HUES6 (cell line): ENCODE results near the gene PWWP3B.

Experiments used
- H3K27ac ChIP-seq: 2 replicates; pipeline ENCODE4 v1.7.0; 2013; ENCODE audit warnings: low read depth, mild to moderate bottlenecking, low read length, inconsistent platforms
- H3K27me3 ChIP-seq: 2 replicates; pipeline ENCODE4 v1.6.1; 2013; ENCODE audit warnings: low read length; ENCODE audit not compliant: control insufficient read depth, insufficient read depth
- H3K36me3 ChIP-seq: 2 replicates; pipeline ENCODE4 v1.6.1; 2013; ENCODE audit warnings: low read length; ENCODE audit not compliant: control insufficient read depth, insufficient read depth
- H3K4me1 ChIP-seq: 2 replicates; pipeline ENCODE4 v1.6.1; 2013; ENCODE audit warnings: low read length; ENCODE audit not compliant: control insufficient read depth, insufficient read depth
- H3K4me3 ChIP-seq: 2 replicates; pipeline ENCODE4 v1.5.1; 2013; ENCODE audit warnings: low read depth, low read length
- H3K9ac ChIP-seq: one replicate; pipeline ENCODE4 v1.6.1; 2013; ENCODE audit warnings: mild to moderate bottlenecking, low read length
- H3K9me3 ChIP-seq: 2 replicates; pipeline ENCODE4 v1.6.1; 2013; ENCODE audit warnings: low read depth, low read length; ENCODE audit not compliant: control insufficient read depth, insufficient read depth

Gene PWWP3B

DNA sequence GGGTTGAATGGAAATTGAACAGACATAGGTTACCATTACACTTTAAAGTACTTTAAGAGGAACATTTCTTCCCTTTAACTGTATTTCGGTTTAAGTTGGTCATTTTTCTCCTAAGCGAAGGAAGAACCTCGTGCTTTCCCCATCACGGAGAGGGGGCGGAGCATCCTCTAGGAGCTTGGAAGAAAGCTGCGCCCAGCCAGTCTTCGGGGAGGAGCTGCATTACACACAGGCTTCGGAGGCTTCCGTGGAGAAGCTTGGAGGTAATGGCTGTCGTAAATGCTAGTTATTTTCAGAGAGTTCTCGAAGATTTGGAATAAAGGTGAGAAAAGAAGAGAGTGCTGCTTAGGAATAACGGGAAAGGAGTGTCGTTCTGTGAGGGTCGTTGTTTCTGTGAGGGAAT is at the start of gene PWWP3B:
Gene PWWP3B, plus strand, starts transcription at position 199 of the 400 bp plus-strand sequence. CDS start 37,128 bp downstream, outside the sequence.
- no peaks in the 10 kb centered on the region for H3K9me3 ChIP-seq
- H3K27me3 ChIP-seq: peaks cover 7% of the 10 kb centered on the region; the same call in 1 of the 2 replicates
- H3K36me3 ChIP-seq: no peaks in the 10 kb centered on the region
- H3K4me3 ChIP-seq: peak within 1 kb of the TSS; percentile 43
- no peak within 1 kb of the TSS for H3K9ac ChIP-seq
- H3K27ac ChIP-seq: no peak within 1 kb of the TSS
- peaks cover 2% of the 10 kb centered on the region; the same call in 1 of the 2 replicates for H3K4me1 ChIP-seq

- H3K4me1 ChIP-seq: no peaks in the 10 kb centered on the region
- no peak overlapping the region for H3K4me3 ChIP-seq
- H3K9me3 ChIP-seq: 0 out of 2 replicates have a peak, but pooled peaks cover 3% of the 10 kb centered on the region
- no peaks in the 10 kb centered on the region for H3K36me3 ChIP-seq
- no peak overlapping the region for H3K27ac ChIP-seq
- H3K27me3 ChIP-seq: no peaks in the 10 kb centered on the region
- H3K9ac ChIP-seq: no peak overlapping the region
These were observed 29.1 kb upstream of the PWWP3B start for GRCh38 chrX:106139048-106139447.

DNA sequence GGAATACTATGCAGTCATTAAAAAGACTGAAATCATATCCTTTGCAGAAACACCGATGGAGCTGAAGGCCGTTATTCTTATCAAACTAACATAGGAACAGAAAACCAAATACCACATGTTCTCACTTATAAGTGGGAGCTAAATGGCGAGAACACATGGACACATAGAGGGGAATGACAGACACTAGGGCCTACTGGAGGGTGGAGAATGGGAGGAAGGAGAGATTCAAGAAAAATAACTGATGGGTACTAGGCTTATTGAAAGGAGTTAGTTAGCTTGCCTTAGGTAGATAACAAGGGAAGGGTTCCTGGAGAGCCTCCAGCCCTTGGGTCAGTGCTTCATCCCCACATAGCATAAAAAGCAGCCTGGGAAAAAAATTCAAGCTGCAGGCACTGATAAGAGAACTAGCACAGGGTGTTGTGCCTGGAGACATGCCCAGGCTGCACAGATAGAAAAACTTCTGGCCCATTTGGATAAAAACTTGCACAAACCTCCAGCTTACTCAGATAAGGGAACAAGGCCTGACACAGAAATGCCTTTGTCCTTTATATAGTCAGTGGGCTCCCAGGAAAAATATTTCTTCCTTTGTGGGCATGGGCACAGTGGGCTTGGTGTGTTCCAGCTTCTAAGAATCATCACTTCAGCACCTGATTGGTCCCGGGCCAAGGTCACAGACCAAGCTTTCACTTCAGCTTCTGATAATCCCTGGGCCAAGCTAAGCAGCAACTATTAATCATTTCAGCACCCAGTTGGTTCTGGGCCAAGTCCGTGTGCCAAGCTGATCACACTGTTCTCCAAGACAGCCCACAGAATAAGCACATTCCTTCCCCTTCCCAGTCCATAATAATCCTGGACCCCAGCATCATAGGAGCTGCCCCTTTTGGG is 23.1 kb upstream of the PWWP3B start:
- Histone ChIP-seq H3K9ac (no peak overlapping the region), H3K4me1 (no peaks in the 10 kb centered on the region), H3K27ac (no peak overlapping the region), H3K9me3 (peaks cover 6% of the 10 kb centered on the region; the same call in 1 of the 2 replicates), H3K27me3 (no peaks in the 10 kb centered on the region; the same call in 1 of the 2 replicates), H3K4me3 (no peak overlapping the region), H3K36me3 (no peaks in the 10 kb centered on the region)

GRCh38 chrX:106150701-106151100 is 17.4 kb upstream of the PWWP3B start:
- Histone ChIP-seq H3K4me1 (no peaks in the 10 kb centered on the region), H3K27ac (no peak overlapping the region), H3K9ac (no peak overlapping the region), H3K9me3 (no peaks in the 10 kb centered on the region), H3K27me3 (no peaks in the 10 kb centered on the region; the same call in 1 of the 2 replicates), H3K4me3 (no peak overlapping the region), H3K36me3 (no peaks in the 10 kb centered on the region)

DNA sequence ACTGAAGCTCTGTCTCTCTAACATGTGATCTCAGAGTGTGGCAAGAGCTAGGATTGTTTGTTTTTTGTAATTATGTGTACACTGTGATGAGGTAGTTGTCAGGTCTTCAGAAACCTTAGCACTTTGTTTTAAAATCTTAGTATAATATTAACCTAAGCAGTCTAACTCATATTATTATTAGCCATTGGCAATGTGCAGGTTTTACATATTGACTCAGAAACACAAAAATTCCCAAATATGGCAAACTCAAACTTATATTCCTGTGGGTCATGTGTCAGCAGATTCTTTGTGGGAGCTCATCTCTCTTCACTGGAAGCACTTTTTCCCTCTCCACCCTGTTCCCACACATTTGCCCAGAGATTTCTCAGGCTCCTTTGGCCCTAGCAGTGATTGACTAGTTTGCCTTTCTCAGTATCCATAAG is 8.2 kb upstream of the PWWP3B start:
- H3K9me3 ChIP-seq: no peaks in the 10 kb centered on the region
- no peaks in the 10 kb centered on the region for H3K36me3 ChIP-seq

GRCh38 chrX:106170318-106170717 is 2.2 kb downstream of the PWWP3B start:
- H3K4me3 ChIP-seq: no peak overlapping the region
- H3K27me3 ChIP-seq: peaks cover 7% of the 10 kb centered on the region; the same call in 1 of the 2 replicates
- H3K4me1 ChIP-seq: peaks cover 2% of the 10 kb centered on the region; the same call in 1 of the 2 replicates

More for the DNA sequence above, 8.2 kb upstream of the PWWP3B start:
- Histone ChIP-seq H3K4me3 (no peak overlapping the region), H3K27ac (no peak overlapping the region), H3K27me3 (peaks cover 4% of the 10 kb centered on the region; the same call in 1 of the 2 replicates), H3K4me1 (no peaks in the 10 kb centered on the region), H3K9ac (no peak overlapping the region)

DNA sequence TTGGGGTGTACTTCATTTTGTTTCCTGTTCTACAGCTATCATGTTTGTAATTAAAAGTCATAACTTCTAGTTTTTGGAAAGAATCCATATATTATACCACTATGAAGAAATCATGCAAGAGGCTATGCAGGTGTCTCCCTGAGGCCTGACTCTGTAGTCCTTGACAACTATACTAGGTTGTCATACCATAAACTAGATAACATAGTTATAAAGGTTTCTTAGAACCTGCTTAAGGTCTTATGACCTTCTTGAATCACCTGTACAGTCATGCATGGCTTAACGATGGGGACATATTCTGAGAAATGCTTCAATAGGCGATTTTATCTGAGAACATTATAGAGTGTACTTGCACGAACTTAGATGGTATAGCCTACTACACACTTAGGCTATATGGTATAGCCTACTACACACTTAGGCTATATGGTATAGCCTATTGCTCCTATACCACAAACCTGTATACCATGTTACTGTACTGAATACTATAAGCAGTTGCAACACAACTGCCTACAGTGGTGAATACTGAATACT is 3.3 kb downstream of the PWWP3B start:
- Histone ChIP-seq H3K36me3 (no peaks in the 10 kb centered on the region), H3K4me3 (no peak overlapping the region), H3K9ac (no peak overlapping the region), H3K27ac (no peak overlapping the region), H3K9me3 (no peaks in the 10 kb centered on the region), H3K27me3 (peaks cover 7% of the 10 kb centered on the region; the same call in 1 of the 2 replicates), H3K4me1 (peaks cover 2% of the 10 kb centered on the region; the same call in 1 of the 2 replicates)

More at GRCh38 chrX:106170318-106170717, 2.2 kb downstream of the PWWP3B start:
- Histone ChIP-seq H3K36me3 (no peaks in the 10 kb centered on the region), H3K9ac (no peak overlapping the region), H3K9me3 (no peaks in the 10 kb centered on the region), H3K27ac (no peak overlapping the region)

DNA sequence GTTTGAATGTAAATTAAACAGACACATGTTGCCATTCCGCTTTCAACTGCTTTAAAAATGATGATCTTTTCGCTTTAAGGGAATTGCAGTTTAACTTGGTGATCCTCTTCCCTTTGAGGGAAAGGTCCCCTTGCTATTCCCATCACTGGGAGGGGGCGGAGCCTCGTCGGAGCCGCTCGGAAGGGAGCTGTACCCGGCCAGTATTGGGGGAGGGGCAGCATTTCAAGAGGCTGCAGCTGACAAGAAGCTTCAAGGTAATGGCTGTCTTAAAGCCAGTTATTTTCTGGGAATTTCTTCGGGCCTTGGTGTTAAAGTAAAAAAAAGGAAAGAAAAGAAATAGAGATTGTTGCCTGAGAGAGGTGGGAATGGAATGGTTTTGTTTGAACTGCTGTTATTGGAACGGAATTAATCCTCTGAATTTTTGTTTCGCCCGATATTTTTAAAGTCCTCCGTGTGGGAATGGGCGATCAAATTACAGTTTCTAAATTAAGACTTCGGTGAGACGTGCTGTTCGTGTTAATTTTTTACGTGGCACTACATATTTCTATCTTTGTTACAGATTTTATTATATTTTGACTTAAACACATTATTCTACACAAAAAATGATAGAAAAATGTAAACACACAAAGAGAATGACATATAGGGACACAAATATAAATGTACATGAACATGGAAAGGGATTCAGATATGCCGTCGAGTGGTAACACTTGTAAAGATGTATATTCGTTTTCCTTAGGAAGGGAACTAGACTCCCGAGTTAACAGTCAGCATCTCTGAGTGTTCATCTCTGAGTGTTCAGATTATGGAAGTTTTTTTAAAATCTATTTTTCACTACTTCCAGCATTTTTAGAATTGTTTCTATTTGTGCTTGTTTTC is 9.2 kb downstream of the PWWP3B start:
- Histone ChIP-seq H3K27ac (no peak overlapping the region), H3K4me3 (peak overlapping the region; percentile 55)

DNA sequence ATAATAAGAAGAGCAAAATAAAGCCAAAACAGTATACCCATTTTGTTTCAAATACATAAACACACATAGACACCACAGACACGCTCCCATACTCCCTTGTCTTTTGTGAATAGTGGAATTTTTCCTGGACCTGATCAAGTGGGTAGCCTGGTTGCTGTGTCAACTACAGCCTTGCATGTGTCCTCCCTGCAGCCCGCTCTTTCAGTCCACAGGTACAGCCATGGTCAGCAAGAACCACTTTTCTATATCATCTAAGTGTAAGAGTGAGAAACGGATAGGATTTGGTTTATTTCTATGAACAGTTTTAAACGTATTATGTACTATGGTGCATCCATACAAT is 9.8 kb downstream of the PWWP3B start:
- no peak overlapping the region for H3K9ac ChIP-seq
- no peaks in the 10 kb centered on the region for H3K36me3 ChIP-seq
- peaks cover 4% of the 10 kb centered on the region; the same call in 1 of the 2 replicates for H3K9me3 ChIP-seq
- H3K27ac ChIP-seq: no peak overlapping the region
- no peaks in the 10 kb centered on the region for H3K27me3 ChIP-seq
- peaks cover 9% of the 10 kb centered on the region for H3K4me1 ChIP-seq
- H3K4me3 ChIP-seq: peak overlapping the region; percentile 55; the same call in 1 of the 2 replicates

More for the DNA sequence above, 9.2 kb downstream of the PWWP3B start:
- H3K9me3 ChIP-seq: peaks cover 4% of the 10 kb centered on the region; the same call in 1 of the 2 replicates
- no peaks in the 10 kb centered on the region for H3K27me3 ChIP-seq
- H3K9ac ChIP-seq: peak overlapping the region; percentile 12
- peaks cover 9% of the 10 kb centered on the region for H3K4me1 ChIP-seq
- no peaks in the 10 kb centered on the region for H3K36me3 ChIP-seq

DNA sequence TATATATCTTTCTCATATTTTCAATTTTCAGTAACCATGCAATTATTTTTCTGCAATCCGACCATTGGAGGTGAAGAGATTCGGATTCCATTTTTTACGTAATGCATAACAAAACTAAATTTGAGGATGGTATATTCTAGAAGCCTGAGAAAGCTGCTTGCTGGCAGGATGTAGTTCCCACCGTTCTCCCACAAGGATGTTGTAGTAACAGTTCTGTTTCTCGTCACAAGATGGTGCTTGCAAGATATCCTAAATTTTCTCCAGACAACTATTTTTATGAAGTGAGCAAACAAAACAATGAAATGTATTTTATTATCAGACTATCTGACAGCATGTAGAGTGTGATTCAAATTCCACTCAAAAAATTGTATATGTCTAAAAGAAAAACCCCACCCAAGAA is 10.7 kb downstream of the PWWP3B start:
- Histone ChIP-seq H3K27ac (no peak overlapping the region), H3K9ac (no peak overlapping the region), H3K4me3 (no peak overlapping the region), H3K9me3 (peaks cover 4% of the 10 kb centered on the region; the same call in 1 of the 2 replicates), H3K4me1 (peaks cover 9% of the 10 kb centered on the region), H3K27me3 (no peaks in the 10 kb centered on the region), H3K36me3 (no peaks in the 10 kb centered on the region)
